GM19023 (cell line): Measurements from ENCODE around the gene ASTN2.

Source experiments
- ATAC-seq: cut with Tn5 transposase; IDR thresholded peaks from one replicate; pipeline ENCODE4 v1.9.1; 2021; ENCODE audit warnings: mild to moderate bottlenecking, moderate library complexity; ENCODE audit not compliant: unreplicated experiment

ASTN2 gene

DNA sequence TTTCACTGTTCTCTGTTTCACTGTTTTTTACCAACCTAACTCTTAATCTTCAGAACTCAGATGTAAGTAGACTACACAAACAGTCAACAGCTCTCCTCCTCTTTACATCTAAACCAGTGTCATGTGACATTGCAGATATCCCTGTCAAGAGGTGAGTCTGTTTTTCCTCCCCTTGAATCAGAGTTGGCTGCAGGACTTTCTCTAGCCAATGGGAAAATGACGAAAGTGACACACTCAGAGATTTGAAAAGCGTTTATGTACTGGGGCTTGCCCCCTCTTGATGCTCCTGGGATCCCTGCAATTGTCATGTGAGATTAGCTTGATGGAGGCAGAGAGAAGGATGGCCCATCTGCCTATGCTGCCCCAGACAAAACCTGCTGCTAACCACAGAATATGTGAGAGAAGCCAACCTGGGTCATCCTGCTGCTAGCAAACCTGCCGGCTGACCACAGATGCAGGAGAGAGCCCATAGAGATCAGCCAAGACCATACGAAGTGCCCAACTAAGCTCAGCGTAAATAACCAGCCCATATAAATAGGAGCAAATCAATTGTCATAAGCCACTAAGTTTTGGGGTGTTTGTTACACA, 111.1 kb downstream of the ASTN2 start:
- no peak for ATAC-seq

DNA sequence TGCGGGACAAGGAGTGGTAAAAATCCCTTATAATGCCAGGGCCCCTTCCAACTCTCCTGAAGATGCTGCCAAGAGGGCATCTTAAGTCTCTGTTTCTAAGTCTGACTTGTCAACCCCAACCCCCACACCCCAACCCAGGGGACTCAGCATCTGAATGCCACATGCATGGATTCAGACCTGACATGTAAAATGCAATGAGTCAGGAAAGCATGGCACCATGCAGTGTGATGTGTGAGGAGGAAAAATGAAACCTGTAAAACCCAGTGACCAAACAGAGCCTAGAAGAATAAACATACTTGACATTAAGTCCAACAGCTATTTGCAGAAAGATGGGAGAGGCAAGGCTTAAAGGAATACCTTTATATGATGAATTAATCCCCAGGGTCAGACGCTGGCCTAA, 112.4 kb downstream of the ASTN2 start:
- ATAC-seq: no peak

DNA sequence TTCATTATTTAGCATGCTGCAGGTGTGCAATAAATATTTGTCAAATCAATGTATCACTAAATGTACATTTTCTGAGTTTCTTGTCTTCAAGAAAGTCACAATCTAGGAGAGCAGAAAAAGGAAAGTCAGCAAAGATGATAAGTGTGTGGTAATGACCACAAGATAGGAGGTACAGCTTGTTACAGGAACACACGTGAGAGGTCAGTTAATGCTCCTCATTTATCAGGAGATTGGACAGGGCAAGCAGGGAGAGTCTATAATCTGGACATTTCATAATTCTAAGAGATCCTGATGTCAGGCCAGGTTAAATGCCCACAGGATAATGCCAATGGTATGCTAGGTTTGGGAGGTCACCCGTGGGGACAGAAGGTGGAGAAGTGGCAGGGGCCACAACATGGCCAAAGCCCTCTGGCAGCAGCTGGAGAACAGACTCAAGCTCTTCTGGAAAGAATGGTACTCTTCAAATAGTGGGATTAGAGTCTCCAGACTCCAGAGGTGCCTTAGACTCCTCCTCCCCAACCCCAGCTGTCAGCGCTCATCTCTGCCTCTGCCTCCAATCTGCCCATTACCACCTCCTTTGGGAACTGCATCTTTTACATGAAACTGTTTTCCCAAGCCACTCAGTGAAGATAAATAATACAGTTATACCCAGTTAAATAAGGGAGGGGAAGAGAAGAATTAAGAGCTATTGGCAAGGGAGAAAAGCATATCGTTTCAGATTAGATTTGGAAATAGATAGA, 114.3 kb downstream of the ASTN2 start:
- no peak for ATAC-seq

DNA sequence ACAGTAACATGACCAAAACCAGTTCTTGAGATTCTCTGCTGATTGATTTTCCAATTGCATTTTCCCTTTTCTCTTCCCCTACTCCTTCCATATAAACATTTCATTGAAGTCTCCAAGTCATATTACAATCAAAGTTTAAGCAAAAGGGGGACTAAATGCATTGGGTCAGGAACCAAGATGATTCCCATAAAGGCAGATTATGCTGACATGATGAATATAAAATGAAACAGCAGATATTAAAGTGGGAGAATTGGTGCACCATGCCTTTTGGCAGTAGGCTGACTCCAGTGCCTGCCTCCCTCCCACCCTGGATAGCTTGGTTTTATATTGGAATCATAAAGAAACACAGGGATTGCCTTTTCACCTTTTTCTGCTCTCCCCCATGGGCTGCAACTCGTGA, 118.4 kb downstream of the ASTN2 start:
- ATAC-seq: no peak

DNA sequence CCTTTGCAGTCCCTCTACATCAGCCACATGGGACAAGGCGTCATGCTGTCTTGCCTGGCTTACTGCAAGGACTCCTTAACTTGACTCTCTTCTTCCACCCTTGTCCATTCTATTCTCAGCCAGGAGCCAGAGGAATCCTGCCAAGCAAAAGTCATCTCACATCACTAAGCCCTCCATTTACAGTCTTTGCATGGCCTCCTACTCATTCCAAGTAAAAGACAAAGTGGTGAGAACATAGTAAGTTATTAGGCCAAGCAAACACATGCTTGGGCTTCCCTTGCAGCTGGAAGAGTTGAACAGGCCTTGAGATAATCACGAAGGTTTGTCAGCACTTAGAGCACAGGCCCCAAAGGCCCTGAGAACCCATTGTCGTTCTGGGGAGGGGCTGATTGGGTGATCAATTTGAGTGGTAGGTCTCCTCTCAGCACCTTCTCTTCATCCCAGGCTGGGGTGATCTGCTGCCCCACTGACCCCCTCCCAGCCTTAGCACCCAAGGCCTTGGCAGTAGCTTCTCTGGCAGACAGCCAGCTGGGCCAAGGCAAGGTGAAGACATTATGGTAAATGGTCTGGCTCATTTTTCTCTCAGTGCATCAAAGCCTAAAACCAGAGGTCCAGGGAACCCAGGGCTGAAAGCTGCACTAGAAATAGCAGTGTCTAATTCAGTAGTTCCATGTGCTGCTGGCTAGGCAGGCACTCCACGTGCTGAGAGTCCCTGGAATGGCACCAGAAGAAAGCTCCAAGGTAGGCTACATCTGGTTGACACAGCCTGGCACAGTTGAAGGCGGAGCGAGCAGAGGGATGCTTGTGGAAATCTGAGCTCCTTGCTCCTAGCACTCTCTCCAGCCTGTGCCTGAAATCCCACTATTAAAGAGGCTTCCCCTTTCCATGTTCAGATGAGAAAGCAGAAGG, 121.4 kb downstream of the ASTN2 start:
- no peak for ATAC-seq

DNA sequence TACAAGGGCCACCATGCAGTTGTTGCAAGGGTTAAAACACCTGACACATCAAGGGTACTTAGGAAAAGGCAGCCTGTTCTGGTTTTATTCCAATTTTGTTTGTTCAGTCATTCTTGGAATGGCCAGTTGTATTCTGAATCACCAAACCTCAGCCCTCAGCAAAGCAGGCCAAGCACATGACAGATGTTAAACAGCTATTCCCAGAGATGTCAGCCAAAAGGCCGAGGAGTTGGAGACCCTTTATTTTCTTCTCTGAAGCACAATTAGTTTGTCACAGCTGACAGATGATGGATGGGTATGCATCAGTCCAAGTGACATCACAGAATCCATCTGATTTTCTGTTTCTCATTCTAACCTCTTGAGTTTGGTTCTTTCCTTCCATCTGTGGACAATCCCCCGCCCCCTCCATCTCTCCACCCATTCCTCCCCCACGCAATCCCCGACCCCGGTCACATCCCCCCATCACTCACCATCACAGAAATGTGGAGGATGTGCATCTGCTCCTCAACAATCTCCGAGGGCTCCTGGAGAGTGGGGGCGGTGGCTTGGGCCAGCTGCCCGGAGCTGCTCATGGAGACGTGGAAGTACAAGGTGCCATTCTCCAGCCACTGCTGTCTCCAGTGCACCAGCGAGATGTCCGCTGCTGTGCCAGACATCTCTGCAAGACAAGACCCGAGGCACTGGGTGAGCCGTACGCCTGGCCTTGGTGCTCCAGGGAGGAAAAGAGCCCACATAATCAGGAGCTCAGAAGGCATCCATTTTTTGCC, 123.8 kb downstream of the ASTN2 start:
- no peak for ATAC-seq

DNA sequence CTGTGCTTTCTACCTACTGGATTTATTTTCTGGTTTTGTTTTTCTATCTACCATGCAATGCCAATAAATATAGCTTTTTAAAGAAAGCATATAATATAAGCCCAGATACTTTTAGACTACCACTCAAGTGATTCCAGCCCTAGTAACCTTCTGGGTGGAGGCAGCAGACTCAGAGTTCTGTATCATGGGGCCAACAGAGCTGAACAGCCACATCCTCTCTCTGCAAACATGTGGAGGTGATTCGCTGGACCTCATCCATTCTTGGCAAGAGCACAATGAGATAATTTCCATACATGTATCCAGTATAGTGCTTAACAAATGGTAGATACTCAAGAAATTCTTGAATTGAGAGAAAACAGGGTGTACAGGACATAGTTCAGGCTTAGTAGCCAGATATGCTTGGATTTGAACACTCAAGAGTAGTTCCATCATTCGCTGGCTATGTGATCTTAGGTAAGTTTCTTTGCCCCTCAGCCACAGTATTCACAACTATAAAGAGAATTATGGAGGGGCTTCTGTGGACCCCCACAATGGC, 124.5 kb downstream of the ASTN2 start:
- ATAC-seq: no peak

DNA sequence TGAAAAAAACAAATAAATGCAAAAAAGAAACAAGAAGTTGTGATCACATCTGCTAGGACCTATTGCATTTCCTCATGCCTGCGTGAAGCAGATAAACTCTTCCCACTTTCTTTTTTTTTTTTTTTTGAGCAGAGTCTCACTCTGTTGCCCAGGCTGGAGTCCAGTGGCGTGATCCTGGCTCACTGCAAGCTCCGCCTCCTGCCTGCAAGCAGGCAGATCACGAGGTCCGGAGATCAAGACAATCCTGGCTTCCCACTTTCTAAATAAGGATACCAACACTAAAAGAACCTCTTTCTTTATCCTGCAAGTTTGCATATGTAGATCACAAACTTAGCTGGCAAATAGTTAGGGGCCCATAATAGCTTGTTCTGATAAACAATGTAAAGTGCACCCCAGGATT, 128.6 kb downstream of the ASTN2 start:
- no peak for ATAC-seq

DNA sequence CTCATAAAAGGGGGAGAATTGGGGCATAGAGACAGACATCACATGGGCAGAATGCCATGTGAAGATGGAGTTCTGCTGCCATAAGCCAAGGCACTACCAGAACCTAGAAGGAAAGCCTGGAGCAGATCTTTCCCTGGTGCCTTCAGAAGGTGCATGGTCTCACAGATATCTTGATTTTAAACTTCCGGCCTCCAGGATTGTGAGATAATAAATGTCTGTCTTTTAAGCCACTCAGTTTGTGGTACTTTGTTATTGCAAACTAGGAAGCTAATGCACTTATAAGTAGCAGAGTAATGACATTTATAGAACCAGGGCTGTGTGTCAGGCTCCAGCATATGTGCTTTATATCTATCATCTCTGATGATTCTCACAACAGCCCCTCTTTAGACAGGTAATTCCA, 130.4 kb downstream of the ASTN2 start:
- no peak for ATAC-seq

DNA sequence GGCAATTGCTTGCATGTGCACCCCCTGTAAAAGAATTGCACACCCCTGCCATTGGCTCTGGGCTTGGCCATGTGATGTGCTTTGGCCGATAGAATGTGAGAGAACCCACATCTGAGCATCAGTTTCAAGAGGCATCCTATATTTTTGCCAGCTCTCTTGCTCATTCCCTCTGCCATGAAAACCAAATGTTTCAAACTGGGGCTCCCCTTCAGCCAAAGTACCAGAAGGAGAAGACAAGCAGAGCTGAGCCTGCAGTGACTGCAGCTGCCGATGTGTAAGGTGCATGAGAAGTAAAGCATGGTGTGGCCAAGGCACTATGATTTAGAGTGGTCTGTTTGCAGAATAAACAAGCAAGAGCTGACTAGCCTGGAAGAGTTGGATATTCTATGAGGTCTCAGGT, 132.3 kb downstream of the ASTN2 start:
- ATAC-seq: no peak

DNA sequence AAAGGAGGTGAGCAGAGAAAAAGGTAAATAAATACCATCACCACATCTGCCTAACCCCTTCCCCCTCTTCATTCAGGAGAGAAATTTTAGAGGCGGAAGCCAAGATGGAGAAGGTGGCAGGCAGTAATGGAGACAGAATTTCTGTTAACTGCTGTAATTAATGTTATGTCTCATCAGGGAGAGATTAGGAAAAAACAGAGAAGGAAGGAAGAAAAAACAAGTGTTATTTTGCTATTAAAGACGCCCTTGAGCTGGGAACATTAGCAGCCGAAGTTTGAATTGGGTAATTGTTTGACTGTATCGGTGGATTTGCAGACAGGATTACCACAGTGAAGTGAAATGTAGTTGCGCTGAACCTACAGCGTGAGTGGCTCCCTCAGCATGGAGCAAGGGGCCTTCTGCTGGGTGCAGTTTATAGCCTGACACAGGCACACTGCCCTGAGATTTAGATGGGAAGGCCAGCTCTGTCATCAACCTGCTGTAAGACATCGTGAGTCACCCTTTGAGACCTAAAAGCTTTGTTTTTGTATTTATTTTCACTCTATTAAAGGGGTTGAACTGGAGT, 136.3 kb downstream of the ASTN2 start:
- no peak for ATAC-seq

DNA sequence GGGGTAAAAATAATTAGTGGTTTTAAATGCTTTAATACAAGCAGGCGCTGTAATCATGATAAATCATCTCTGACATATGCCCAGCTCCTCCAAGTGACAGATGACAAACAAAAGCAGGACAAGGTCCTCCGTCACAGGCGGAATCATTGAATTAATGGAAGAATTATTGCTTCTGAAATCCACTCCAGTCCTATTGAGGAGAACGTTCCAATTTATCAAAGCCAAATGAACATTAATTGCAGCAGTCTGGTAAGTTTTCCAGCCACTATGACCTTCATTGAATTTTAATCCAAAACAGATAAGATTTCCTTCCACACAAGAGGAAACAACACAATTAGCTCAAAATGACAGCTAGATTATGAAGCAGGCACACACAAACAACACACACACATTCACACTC, 136.8 kb downstream of the ASTN2 start:
- ATAC-seq: no peak

DNA sequence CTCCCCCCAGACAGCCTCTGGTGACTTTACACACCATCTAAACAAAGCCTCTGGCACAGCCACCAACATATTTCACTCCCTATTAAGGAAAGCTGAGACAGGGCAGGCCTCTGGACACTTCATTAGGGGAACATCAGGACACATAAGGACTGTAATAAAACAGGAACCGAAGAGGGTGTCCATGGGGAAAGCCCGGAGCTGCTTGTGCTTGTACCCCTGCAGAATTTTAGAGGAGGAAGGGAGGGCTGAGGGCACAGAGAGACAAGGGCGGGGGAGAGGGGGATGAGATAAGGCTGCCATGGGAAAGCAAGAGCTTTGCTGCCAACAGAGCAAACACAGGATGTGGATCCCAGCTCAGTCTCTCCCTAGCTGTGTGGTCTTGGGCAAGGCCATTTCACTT, 138.4 kb downstream of the ASTN2 start:
- no peak for ATAC-seq

DNA sequence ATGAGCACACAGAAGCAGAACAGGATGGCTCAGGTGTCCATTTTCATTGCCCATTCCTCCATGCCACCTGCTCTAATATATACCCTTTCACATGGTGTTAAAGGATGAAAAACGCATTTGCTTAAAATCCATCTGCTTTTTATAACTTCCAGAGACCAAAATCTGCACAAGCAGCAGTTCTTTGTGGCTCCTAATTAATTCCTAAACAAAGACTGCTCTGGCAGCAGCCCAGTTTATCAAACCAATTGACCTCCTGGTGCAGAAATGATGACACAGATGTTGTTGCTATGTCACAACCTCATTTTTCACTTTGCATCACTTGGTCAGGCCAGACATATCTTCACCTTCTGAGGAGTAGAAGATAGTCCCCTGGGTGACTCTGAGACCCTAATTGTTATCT, 141.2 kb downstream of the ASTN2 start:
- no peak for ATAC-seq

DNA sequence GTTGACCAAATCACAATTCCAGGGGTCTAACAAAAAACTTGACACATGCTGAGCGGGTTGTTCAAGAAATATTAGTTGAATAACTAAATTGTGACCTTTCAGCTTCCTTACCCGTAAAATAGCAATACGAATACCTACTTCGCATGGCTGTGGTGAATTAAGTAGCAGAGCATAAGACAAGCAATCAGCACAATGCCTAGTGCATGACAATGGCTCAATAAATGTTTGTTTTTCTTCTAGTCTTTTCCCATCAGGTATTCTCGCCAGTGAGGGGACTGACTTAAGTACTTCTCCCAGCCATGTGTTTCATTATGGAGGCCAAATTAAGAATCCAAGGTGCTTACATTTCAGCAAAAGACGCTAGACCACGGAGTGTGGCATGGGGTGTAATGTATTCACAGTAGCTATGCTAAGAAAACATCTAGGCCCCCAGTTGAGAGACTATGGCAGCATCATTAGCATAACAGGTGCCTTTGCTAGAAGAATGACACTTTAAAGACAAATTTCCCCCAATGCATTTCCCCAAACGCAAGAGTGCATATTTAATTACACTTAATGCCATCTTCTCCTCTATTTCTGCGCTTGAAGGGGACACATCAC, 145.9 kb downstream of the ASTN2 start:
- no peak for ATAC-seq

DNA sequence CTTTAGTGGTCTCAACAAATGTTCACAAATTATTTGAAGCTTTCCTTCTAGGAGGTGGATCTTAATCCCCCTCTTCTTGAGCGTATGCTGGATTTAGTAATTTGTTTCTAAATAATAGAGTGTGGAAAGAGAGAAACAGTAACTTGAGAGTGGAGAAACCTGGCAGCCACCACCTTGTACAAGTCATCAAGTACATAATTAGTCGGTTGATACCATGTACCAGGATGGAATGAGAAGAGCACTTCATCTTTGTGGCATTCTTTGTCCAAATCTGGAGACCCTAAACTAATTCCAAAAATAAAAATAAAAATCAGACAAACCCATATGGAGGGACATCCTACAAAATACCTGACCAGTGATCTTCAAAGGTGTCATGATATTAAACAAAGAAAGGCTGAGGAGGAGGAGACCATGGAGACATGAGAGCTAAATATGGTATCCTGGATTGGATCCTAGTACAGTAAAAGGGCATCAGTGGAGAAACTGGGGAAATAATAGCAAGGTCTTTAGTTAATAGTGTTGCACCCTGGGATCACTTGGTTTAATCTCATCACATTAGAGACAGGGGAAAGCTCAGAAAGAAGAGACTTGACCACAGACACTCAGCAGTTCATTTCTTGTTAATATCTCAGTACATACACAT, 147.9 kb downstream of the ASTN2 start:
- ATAC-seq: no peak

DNA sequence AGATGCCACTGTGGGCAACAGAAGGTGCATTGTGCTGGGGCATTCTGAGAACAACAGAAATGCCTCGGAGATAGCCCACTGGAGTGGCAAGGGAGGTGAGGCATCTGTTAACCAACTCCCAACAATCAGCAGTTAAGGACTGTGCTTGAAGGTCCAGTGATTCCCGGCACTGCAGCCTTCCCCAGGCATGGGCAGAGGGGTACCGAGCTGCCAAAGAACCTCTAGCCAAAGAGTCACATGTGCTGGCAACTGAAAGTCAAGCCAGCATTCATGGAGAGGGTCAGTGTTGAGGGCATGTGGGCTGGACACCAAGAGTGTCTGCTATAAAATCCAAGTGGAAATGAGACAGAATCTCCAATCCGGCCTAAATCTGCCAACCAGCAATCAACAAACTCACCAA, 149.6 kb downstream of the ASTN2 start:
- no peak for ATAC-seq

DNA sequence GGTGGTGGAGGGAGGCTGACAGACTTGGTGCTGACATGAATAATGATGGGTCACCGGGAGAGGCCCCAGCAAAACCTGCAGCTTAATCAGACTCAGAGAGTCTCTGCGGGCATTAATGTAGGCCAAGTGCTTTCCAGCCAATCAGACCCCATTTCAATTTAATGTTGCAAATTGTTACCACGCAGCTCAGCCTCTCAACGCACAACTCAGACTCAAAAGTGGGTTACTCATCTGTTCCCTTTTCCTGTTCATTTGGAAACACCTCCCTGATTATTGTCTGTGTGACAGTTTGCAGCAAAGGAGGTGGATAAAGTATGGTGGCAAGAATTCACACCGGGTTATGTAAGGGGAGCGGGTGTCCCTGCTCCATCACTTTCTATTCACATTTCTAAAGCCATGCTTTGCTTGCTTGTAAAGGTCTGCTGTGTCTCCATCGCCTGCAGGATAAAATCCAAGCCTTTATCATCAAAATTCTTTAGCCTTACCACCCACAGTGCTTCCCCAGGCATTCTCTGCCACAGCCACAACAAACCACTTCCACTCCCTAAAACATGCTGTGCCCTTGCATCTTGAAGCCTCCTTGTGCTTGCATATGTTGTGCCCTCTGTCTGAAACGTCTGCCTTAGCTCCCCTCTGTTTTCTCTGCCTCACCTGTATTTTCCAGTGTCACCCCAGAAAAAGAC, 156.5 kb downstream of the ASTN2 start:
- no peak for ATAC-seq

DNA sequence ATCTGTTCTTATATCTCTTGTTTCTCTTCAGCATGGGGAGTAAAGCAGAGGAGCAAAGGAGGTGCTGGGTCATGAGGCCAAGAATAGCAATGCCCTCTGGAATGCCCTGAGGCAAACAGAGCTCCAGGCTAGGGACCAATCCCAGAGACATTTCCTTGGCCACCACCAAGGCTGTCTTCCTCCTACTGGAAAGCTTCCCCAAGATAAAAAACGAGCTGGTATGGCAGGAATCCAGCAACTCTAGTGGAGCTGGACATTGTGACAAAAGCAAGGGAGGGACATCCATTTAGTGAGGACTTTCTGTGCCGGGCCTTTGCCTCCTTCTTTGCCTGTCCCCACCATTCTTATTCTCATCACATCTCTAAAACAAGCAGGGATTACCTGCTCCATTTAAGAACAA, 161.6 kb downstream of the ASTN2 start:
- ATAC-seq: no peak
